Urothelium cell line (cell line): ENCODE measurements around the gene PRDM11.

ENCODE experiments used
- DNase-seq: peaks from one replicate; pipeline ENCODE4 v3.0.0; 2011; ENCODE audit warnings: low spot score, mixed read lengths
- FAIRE-seq: peaks from 2 replicates; lab custom pipeline; 2011; peaks lifted over from hg19 to GRCh38; lab: Jason Lieb, UNC

The PRDM11 gene

DNA sequence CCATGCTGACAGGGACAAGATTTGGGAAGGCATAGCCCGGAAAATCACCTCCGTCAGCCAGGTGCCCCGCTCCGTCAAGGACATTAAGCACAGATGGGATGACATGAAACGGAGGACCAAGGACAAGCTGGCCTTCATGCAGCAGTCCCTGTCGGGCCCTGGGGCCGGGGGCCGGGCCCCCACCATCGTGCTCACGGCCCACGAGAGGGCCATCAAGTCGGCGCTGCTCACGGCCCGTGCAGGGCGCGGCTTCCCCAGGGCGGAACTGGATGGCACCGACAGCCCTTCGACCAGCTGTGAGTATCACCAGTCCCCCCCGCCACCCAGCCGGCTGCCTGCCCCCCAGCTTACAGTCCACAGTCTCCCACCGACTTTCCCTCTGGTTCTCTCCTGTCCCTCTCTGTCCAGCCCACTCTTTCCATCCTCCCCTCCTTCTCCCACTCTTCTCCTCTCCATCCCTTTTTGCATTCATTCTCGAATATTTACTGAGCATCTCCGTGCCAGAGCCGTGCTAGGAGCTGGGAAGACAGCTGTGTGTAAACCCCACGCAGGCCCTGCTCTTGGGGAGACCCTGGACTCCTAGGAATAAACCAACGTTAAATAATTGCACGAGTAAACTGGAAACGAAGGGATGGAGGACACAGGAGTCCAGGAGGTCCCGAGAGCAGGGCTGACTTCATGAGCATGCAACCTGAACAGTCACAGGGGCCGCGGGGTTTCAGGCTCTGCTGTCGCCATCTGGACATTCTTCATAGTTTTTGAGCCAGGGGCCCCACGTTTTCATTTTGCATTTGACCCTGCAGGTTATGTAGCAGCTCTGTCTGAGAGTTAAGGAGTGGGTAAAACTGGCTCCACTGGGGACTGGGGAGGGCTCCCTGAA, 62.8 kb downstream of the PRDM11 start:
- FAIRE-seq, result no peak
- no peak for DNase-seq

DNA sequence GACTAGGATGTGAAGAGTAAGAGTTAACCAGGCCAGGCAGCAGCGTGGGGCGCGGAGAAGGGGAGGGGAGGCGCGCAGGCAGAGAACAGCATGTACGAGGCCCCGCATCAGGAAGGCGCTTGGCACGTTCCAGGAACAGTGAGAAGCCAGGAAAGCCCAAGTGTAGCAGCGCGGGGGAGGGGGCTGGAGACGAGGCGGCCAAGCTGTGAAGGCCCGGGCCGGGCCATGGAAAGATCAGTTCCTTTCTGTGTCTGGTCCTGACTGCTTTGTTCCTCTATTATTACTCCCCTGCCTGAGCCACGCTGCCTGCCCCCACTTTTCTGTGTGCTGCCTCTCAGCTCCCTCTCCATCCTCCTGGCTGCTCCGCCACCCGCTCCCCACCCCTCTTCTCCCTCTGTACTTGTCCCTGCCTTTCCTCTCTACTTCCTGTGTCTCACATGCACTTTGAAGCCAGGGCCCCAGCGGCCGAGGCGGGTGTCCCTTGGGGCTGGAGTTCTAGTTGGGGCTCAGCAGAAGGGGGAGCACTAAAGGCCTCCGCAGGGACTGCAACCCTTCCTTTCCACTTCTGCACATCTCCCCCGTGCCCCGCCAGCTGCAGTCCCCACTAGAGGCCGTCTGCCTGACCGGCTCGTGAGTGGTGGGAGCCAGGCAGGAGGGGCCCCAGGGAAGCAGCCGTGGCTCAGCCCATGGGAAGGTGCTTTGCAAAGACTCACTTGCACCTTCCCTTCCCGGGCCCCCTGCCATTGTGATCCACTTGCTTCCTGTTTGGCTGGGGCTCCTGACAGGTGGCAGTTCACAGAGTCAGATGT, 63.7 kb downstream of the PRDM11 start:
- FAIRE-seq, result no peak
- DNase-seq, result no peak

DNA sequence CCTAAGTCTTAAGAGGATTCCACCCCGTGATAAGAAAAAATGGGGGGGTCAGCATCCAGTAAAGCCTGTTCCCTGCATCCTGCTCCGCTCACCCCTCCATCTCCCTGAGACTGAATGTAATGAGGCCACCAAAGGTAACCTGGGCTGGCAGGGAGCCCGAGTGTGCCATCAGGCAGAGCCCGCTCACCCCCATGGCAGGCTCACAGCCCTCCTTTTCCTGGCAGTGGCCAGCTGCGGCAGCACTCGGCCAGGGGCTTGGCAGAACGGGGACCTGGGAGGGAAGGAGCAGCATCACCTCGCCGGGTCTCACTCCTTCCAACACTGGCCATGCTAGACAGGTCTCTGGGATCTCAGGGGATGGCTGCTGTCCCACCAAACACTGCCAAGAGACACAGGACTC, 64.4 kb downstream of the PRDM11 start:
- FAIRE-seq (no peak), DNase-seq (no peak)

DNA sequence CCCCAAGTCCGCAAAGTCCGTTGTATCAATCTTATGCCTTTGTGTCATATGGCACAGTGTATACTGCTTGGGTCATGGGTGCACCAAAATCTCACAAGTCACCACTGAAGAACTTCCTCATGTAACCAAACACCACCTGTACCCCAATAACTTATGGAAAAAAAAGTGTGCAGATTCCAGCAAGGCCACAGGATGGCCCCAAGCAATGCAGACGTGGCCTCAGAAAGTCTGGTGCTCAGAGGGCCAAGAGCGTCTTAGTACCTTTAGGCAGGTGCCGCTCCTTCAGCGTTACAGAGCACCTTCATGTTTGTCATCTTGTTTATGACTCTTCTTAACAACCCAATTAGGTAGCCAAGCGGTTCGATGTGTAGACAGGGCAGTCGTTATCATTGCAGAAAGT, 65.3 kb downstream of the PRDM11 start:
- DNase-seq (no peak), FAIRE-seq (no peak)

DNA sequence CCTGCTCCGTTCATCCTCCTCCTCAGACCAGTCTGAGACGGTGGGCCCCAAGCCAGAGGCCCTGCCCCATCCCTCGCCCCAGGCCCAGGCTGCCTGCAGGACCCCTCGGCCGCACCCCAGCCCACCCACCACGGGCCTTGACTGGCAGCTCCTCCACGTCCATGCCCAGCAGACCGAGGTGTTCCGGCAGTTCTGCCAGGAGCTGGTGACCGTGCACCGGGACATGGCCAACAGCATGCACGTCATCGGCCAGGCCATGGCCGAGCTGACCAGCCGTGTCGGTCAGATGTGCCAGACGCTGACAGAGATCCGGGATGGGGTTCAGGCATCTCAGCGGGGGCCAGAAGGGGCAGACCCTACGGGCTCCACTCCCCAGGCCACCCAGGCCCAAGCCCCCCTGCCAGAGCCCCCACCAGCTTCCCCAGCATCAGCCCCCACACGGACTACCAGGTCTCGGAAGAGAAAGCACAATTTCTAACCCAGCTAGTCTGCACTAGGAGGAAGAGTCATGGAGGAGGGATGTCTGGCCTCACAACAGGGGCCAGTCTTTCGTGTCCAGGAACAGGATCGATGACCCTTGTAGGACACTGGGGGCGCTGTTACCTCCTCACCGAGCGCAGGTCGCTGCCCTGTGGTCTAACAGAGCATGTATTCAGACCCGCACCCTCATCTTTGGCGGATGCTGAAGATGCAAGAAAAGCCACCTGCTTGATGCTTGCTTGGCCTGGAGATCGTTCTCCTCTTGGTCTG, 66.3 kb downstream of the PRDM11 start:
- DNase-seq (no peak), FAIRE-seq (no peak)

DNA sequence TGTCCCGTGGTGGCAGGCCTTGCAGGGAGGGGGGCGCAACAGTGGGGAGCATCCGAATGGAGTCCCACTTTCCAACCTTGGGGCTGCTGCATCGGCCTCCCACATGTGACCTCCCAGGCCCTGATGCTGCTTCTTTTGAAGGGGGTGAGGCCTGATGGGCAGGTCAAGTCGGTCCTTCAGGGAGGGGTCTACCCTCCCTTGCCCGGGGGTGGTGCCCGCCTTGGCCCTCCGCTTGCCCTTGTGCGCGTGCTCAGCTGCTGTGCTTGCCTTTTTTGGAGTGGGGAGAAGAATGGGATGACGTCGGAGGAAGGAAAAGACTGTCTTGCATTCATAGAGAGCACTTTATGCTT, 66.9 kb downstream of the PRDM11 start:
- FAIRE-seq, result no peak

DNA sequence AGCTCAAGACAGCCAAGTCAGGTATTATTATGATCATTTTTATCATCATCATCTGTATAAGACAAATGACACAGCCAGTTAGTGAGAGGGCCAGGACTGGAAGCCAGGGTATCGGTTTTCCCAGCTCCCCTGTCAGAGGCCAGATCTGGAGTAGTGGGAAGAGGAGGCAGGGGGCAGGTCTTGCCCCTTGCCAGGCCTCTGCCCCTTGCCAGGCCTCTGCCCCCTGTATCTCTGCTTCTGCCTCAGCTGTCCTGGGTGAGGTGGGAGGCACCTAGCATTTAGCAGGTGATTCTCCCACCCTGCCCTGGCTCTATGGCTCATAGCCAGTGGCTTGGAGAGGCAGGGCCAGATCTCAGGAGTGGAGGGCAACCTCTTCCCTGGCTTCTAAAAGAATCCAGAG, 67.3 kb downstream of the PRDM11 start:
- DNase-seq (no peak), FAIRE-seq (no peak)

More for the DNA sequence above, 66.9 kb downstream of the PRDM11 start:
- no peak for DNase-seq

DNA sequence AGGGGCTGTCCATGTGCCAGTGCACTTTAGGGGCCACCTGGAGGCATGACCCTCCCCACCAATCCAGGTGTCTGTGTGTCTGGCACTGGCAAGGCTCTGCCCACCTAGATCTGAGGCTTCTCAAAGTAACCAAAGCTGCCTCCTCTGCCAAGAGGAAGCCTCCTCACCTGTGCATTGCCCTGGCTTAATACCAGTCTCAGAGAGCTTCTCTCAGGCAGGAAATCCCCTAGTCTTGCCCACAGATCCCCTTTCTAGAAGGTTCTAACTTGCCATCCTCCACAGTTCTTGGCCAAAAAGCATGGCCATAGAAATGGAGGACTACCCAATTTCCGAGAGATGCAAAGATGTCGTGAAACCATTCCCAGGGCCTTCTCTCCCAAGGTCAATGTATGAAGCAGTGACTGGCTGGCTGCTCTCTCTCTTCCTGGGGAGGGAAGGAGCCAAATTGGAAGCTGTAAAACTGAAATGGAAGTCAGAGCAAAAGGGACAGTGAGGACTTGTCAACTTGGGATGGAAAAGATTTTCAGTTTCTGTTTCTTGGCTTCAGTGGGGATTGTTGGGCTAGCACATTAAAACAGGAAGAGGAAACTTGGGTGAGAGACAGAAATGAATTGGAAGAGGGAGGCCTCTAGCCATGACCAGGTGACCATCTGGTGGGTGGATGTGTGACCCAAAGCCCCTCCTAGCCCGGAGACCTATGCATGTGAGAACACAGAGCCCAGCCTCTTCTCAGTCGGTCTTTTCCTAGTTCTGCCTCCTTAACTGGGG, 68.8 kb downstream of the PRDM11 start:
- DNase-seq (no peak), FAIRE-seq (no peak)

DNA sequence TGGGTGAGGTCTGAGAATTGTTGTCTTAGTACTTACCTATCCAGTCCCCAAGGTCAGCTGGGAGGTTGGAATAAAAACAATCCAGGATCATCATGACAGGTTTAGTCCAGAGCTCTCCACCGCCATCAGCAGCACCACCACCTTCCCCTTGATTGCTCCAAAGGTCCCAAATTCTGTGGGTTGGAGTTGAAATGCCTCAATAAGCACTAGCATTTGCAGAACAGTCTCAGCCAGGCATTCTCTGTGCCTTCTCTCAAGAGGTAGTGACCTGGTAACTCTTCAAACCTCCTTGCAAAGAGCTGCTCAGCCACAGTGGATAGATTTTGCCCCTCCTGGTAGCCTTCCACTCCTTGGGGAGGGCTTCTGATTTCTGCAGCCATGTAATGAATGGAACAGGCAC, 69.6 kb downstream of the PRDM11 start:
- FAIRE-seq (no peak), DNase-seq (no peak)

DNA sequence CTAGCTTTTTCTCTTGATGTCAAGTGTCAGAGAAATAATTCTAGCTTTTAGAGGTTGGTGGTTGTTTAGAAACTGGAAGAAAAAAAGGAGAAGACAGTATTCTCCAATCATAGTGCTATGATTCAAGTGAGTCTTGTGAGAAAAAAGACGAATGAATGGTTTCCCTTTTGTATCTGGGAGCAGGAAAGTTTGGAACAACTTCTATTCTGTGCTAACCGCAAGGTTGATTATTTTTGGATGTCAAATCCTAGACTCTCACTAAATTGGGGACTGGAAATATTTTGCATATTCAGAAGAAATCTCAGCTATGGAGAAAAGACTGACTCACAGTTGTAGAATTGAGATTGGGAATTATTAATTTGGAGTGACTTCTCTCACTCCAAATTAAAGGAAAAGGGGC, 70.5 kb downstream of the PRDM11 start:
- no peak for FAIRE-seq

DNA sequence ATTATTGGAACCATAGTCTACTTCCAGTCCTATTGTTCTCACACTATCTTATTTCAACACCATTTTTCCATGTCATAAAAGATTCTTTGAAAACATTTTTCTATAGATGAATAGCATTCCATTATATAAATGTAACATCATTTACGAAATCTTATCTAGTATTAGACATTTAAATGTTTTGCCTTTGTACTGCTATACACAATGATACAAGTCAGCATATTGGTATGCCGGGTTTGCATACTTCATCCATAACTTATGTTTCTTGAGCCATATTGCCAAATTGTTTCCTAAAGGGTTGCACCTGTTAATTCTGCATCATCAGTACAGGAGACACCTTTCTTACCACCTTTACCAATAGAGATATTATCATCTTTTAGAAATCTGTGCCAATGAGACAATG, 71.6 kb downstream of the PRDM11 start:
- FAIRE-seq (no peak), DNase-seq (no peak)

More for the DNA sequence above, 70.5 kb downstream of the PRDM11 start:
- DNase-seq, result no peak

DNA sequence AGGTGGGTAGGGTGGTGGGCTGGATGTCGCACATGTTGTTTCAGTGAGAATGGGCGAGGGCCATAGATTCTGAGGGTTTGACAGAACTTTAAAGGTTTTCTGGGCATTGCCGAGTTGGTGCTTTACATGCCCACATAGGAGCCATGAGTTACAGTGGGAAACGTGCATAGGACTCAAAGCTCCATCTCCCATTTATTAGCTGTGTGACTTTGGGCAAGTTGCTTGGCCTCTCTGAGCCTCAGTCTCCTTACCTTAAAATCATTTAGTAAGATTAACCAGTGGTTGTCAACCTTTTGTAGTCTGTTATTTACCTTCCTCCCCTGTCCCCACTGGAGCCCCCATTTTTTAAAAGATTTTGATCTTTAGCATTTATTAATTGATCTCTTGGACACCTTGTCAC, 72.3 kb downstream of the PRDM11 start:
- FAIRE-seq, result no peak
- DNase-seq, result no peak

DNA sequence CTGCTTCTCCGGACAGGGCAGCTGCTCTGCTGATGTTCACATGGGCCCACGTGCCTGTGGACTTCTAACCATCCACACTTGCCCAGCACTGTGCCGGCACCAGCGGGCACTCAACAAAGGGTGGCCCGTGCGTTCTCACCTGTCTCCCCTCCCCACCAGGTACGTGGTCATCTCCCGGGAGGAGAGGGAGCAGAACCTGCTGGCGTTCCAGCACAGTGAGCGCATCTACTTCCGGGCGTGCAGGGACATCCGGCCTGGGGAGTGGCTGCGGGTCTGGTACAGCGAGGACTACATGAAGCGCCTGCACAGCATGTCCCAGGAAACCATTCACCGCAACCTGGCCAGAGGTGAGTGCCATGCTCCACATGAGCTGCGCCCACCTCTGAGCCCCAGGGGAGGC, 73.0 kb downstream of the PRDM11 start:
- FAIRE-seq (no peak), DNase-seq (no peak)

DNA sequence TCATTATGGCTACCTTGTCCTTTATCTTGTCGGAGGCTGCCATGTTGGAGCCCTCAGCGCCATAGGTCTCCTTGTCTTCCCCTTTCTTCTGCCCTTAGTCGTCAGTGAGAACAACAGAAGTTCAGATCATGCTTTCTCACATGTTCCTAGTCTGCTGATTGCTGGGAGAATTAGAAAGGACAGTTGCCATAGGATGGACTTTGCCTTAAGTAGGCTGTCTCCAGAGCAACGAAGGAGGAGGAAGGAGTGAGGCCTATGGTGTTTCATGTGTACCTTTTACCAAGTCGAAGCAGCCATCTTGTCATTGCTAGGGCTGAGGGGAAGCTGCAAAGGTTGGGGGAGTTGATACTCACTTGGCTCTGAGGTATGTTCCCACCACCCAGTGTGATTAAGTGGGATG, 77.1 kb downstream of the PRDM11 start:
- DNase-seq, result no peak
- FAIRE-seq, result no peak

DNA sequence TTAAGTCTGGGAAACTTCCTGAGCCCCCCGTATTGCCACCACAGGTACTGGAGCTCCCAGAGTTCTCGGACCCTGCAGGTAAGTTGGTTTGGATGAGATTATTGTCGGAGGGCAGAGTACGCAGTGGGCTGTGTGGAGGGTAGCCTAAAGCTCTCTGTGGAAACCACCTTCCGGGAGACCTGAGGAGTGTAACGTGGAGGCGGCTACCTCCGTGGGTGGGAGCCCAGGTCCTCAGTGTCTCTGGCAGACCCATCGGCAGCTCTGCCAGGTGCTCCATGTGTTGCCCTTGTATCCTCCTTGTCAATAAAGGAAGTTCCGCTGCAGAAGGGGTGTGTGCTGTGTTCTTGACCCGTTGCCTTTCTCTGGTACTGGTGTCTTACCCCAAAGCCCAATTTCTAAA, 78.3 kb downstream of the PRDM11 start:
- FAIRE-seq (no peak), DNase-seq (no peak)

DNA sequence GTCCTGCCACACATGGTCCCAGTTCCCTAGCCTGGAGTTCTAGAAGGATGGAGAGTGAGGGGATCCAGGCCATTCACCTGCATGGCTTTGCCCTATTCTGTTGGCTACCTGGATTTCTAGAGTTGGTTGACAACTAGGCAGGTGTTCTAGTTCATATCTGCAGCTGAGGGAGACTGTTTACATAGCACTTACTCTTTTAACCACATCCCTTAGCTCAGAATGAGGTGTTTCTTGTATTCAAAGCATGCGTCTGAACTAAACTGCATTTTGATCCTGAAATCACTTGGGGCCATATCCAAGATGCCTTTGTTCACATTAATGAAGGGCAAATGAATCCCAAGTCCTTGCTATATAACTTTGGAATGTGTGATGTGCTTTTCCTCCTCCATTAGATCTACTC, 78.8 kb downstream of the PRDM11 start:
- DNase-seq (no peak), FAIRE-seq (no peak)

DNA sequence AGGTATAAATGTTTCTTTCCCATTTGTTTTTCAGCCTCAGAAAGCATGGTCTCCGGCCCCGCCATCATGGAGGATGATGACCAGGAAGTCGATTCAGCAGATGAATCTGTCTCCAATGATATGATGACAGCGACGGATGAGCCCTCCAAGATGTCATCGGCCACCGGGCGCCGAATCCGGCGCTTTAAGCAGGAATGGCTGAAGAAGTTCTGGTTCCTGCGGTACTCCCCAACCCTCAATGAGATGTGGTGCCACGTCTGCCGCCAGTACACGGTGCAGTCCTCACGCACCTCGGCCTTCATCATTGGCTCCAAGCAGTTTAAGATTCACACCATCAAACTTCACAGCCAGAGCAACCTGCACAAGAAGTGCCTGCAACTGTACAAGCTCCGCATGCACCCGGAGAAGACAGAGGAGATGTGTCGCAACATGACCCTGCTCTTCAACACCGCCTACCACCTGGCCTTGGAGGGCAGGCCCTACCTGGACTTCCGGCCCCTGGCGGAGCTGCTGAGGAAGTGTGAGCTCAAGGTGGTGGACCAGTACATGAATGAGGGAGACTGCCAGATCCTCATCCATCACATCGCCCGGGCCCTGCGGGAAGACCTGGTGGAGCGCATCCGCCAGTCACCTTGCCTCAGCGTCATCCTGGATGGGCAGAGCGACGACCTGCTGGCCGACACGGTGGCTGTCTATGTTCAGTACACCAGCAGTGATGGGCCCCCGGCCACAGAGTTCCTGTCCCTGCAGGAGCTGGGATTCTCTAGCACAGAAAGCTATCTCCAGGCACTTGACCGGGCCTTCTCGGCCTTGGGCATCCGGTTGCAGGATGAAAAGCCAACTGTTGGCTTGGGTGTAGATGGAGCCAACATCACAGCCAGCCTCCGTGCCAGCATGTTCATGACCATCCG, 79.8 kb downstream of the PRDM11 start:
- no peak for DNase-seq
- peak; percentile 42 for FAIRE-seq

DNA sequence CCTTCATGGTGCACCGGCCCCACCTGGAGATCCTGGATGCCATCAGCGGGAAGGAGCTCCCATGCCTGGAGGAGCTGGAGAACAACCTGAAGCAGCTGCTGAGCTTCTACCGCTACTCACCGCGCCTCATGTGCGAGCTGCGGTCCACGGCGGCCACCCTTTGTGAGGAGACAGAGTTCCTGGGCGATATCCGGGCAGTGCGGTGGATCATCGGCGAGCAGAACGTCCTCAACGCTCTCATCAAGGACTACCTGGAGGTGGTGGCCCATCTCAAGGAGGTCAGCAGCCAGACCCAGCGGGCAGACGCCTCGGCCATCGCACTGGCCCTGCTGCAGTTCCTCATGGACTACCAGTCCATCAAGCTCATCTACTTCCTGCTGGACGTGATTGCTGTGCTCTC, 80.5 kb downstream of the PRDM11 start:
- DNase-seq, result no peak
- no peak for FAIRE-seq

DNA sequence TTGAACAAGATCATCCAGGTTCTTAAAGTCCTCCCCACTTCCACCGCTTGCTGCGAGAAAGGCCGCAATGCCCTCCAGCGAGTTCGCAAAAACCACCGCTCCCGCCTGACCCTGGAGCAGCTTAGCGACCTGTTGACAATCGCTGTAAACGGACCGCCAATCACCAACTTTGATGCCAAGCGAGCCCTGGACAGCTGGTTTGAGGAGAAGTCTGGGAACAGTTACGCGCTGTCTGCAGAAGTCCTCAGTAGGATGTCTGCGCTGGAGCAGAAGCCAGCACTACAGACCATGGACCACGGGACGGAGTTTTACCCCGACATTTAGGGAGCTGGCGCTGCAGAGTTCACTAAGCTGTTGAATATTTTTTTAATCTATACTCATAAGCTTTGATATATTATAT, 81.4 kb downstream of the PRDM11 start:
- DNase-seq (no peak), FAIRE-seq (no peak)
